H9 (cell line): Measurements from ENCODE around the gene KDM4C. TPM values are rescaled to one million over a fixed set of nuclear protein-coding genes. Genes with fewer than 3 reads are reported as not detected.

Source experiments
- DNase-seq: peaks from one replicate; pipeline ENCODE4 v3.0.0-alpha.2; 2017
- H2AFZ ChIP-seq: one replicate; pipeline ENCODE4 v1.6.1; 2013; ENCODE audit warnings: mild to moderate bottlenecking, low read length, control low read depth, moderate library complexity
- H2AK5ac ChIP-seq: 2 replicates; pipeline ENCODE4 v1.6.1; 2013; ENCODE audit warnings: low read length, control low read depth, mixed read lengths; ENCODE audit not compliant: insufficient read length
- H2BK120ac ChIP-seq: one replicate; pipeline ENCODE4 v1.6.1; 2013; ENCODE audit warnings: low read depth, mild to moderate bottlenecking, low read length, control low read depth, inconsistent platforms; ENCODE audit not compliant: poor library complexity, severe bottlenecking
- H2BK12ac ChIP-seq: 2 replicates; pipeline ENCODE4 v1.6.1; 2013; ENCODE audit warnings: low read length, control low read depth, mixed read lengths, low read depth; ENCODE audit not compliant: insufficient read length
- H2BK15ac ChIP-seq: 2 replicates; pipeline ENCODE4 v1.6.1; 2013; ENCODE audit warnings: low read depth, low read length, control low read depth
- H2BK20ac ChIP-seq: one replicate; pipeline ENCODE4 v1.6.1; 2013; ENCODE audit warnings: low read depth, mild to moderate bottlenecking, low read length, control low read depth, inconsistent platforms; ENCODE audit not compliant: poor library complexity, severe bottlenecking
- H2BK5ac ChIP-seq: 2 replicates; pipeline ENCODE4 v1.6.1; 2013; ENCODE audit warnings: low read length, control low read depth, mixed read lengths; ENCODE audit not compliant: insufficient read length
- H3K14ac ChIP-seq: 2 replicates; pipeline ENCODE4 v1.6.1; 2013; ENCODE audit warnings: low read length, control low read depth; ENCODE audit not compliant: insufficient read depth
- H3K18ac ChIP-seq: 2 replicates; pipeline ENCODE4 v1.6.1; 2013; ENCODE audit warnings: low read depth, mild to moderate bottlenecking, mixed read lengths, low read length, control low read depth; ENCODE audit not compliant: insufficient read length
- H3K23ac ChIP-seq: 2 replicates; pipeline ENCODE4 v1.6.1; 2013; ENCODE audit warnings: low read length, control low read depth, mixed read lengths, low read depth; ENCODE audit not compliant: insufficient read length
- H3K23me2 ChIP-seq: 2 replicates; pipeline ENCODE4 v1.6.1; 2013; ENCODE audit warnings: low read depth, mild to moderate bottlenecking, mixed read lengths, low read length, control low read depth; ENCODE audit not compliant: insufficient read length, poor library complexity, severe bottlenecking
- H3K27ac ChIP-seq: 2 replicates; pipeline ENCODE4 v1.5.1; 2013; ENCODE audit warnings: low read length, control low read depth, mixed read lengths, low read depth; ENCODE audit not compliant: insufficient read length
- H3K27me3 ChIP-seq: 2 replicates; pipeline ENCODE4 v1.6.1; 2013; ENCODE audit warnings: low read length, control low read depth, inconsistent platforms; ENCODE audit not compliant: insufficient read depth
- H3K4ac ChIP-seq: 2 replicates; pipeline ENCODE4 v1.6.1; 2013; ENCODE audit warnings: low read depth, mild to moderate bottlenecking, control low read depth, inconsistent platforms, low read length, moderate library complexity
- H3K4me1 ChIP-seq: 2 replicates; pipeline ENCODE4 v1.6.1; 2013; ENCODE audit warnings: low read length, control low read depth, inconsistent platforms; ENCODE audit not compliant: insufficient read depth
- H3K4me2 ChIP-seq: 2 replicates; pipeline ENCODE4 v1.6.1; 2013; ENCODE audit warnings: low read length, control low read depth, mixed read lengths; ENCODE audit not compliant: insufficient read length, insufficient read depth
- H3K56ac ChIP-seq: 2 replicates; pipeline ENCODE4 v1.6.1; 2013; ENCODE audit warnings: low read depth, mild to moderate bottlenecking, mixed read lengths, low read length, control low read depth; ENCODE audit not compliant: insufficient read length
- H3K79me1 ChIP-seq: 2 replicates; pipeline ENCODE4 v1.6.1; 2013; ENCODE audit warnings: low read depth, mild to moderate bottlenecking, moderate library complexity, low read length, control low read depth, inconsistent platforms; ENCODE audit not compliant: insufficient read depth, poor library complexity, severe bottlenecking
- H3K79me2 ChIP-seq: 2 replicates; pipeline ENCODE4 v1.6.1; 2013; ENCODE audit warnings: low read length, control low read depth, inconsistent platforms; ENCODE audit not compliant: insufficient read depth
- H3K9ac ChIP-seq: 2 replicates; pipeline ENCODE4 v1.6.1; 2013; ENCODE audit warnings: low read length, control low read depth, mixed read lengths; ENCODE audit not compliant: insufficient read length; ENCODE audit errors: extremely low read depth
- H3K9me3 ChIP-seq: one replicate; pipeline ENCODE4 v1.6.1; 2013; ENCODE audit warnings: low read depth, low read length, inconsistent platforms; ENCODE audit not compliant: control insufficient read depth
- H3T11ph ChIP-seq: one replicate; pipeline ENCODE4 v1.6.1; 2013; ENCODE audit warnings: mild to moderate bottlenecking, low read length, control low read depth, inconsistent platforms
- H4K20me1 ChIP-seq: one replicate; pipeline ENCODE4 v1.6.1; 2013; ENCODE audit not compliant: control insufficient read depth, insufficient read length, insufficient read depth
- H4K5ac ChIP-seq: 2 replicates; pipeline ENCODE4 v1.6.1; 2013; ENCODE audit warnings: low read depth, mild to moderate bottlenecking, mixed read lengths, low read length, control low read depth; ENCODE audit not compliant: insufficient read length
- H4K8ac ChIP-seq: replicated peaks from 2 replicates; pipeline ENCODE4 v1.6.1; 2013; ENCODE audit warnings: low read length, control low read depth, mixed read lengths, low read depth; ENCODE audit not compliant: insufficient read length
- H4K91ac ChIP-seq: 2 replicates; pipeline ENCODE4 v1.6.1; 2013; ENCODE audit warnings: low read depth, mild to moderate bottlenecking, moderate library complexity, mixed read lengths, low read length, control low read depth; ENCODE audit not compliant: insufficient read length
- H3K27ac Mint-ChIP-seq, 3 experiments: 2 replicates in 2 of 3; 3 replicates in 1 of 3; pipeline ENCODE4 v1.8.0; 2020 to 2021; ENCODE audit warnings: mixed read lengths in 3 of 3, mild to moderate bottlenecking in 1 of 3, moderate library complexity in 1 of 3
- H3K27me3 Mint-ChIP-seq: 2 replicates; pipeline ENCODE4 v1.8.0; 2021; ENCODE audit warnings: low read depth, mild to moderate bottlenecking, moderate library complexity, mixed read lengths
- H3K36me3 Mint-ChIP-seq, 3 experiments: 2 replicates in 2 of 3; 3 replicates in 1 of 3; pipeline ENCODE4 v1.8.0; 2020 to 2021; ENCODE audit warnings: low read depth in 3 of 3, mixed read lengths in 3 of 3; ENCODE audit not compliant: insufficient read depth in 1 of 3
- H3K4me1 Mint-ChIP-seq, 2 experiments: 2 replicates each; pipeline ENCODE4 v1.8.0; 2020; ENCODE audit warnings: mixed read lengths in 2 of 2
- H3K4me3 Mint-ChIP-seq, 2 experiments: 2 replicates in 1 of 2; 3 replicates in 1 of 2; pipeline ENCODE4 v1.8.0; 2020 to 2021; ENCODE audit warnings: mild to moderate bottlenecking in 2 of 2, mixed read lengths in 2 of 2, moderate library complexity in 1 of 2
- H3K9me3 Mint-ChIP-seq, 2 experiments: 2 replicates in 1 of 2; 3 replicates in 1 of 2; pipeline ENCODE4 v1.8.0; 2020; ENCODE audit warnings: mild to moderate bottlenecking in 2 of 2, mixed read lengths in 2 of 2, moderate library complexity in 1 of 2
- CTCF ChIP-seq: fragments of 200-600 bp; sonication (generic); conservative IDR thresholded peaks from 3 replicates; pipeline ENCODE4 v1.8.0; 2021; ENCODE audit warnings: antibody characterized with exemption, mild to moderate bottlenecking
- WGBS: extraction: QIAGEN DNeasy Blood & Tissue Kit; methylation state at CpG from one replicate; pipeline ENCODE4 v1.1.7; 2013; ENCODE audit warnings: missing lambda C conversion rate, low lambda C conversion rate, mixed read lengths; ENCODE audit not compliant: insufficient read length; ENCODE audit errors: extremely low coverage; 5-methylcytosine and 5-hydroxymethylcytosine counted together
- total RNA-seq: library from RNA; stranded (reverse); gene quantifications from 2 replicates; pipeline ENCODE4 v1.2.1, GENCODE V29; 2021

Gene KDM4C
- total RNA-seq, 1 experiment from 2014 or later: 24.0 TPM

- no peaks in the 10 kb centered on the region for H3K27me3 ChIP-seq
- no peak overlapping the region for H3K18ac ChIP-seq
- H4K91ac ChIP-seq: no peak overlapping the region
- no peak overlapping the region for H3K4me3 Mint-ChIP-seq
- no peaks in the 10 kb centered on the region for H3K23me2 ChIP-seq
- H3K56ac ChIP-seq: no peak overlapping the region
- H3K79me1 ChIP-seq: no peaks in the 10 kb centered on the region
- no peak overlapping the region for H2BK20ac ChIP-seq
- H4K8ac ChIP-seq: no peak overlapping the region
- H3K14ac ChIP-seq: no peak overlapping the region
- peaks cover 10 to 12% of the 10 kb centered on the region in 2 experiments for H3K4me1 Mint-ChIP-seq
- no peak overlapping the region for H3T11ph ChIP-seq
- no peak overlapping the region for H3K27ac ChIP-seq
- no peak for DNase-seq
- peaks cover 1% of the 10 kb centered on the region for H3K4me1 ChIP-seq
- no peak for TF ChIP-seq CTCF
- no peak overlapping the region for H2AK5ac ChIP-seq
- peak overlapping the region in 1 of 3 experiments; percentile 3; a peak in 1 of 7 replicates for H3K27ac Mint-ChIP-seq
- H3K9me3 Mint-ChIP-seq: no peaks in the 10 kb centered on the region
- no peak overlapping the region for H2AFZ ChIP-seq
- H2BK5ac ChIP-seq: no peak overlapping the region
- no peak overlapping the region for H3K4ac ChIP-seq
- H3K27me3 Mint-ChIP-seq: no peaks in the 10 kb centered on the region
- no peak overlapping the region for H2BK120ac ChIP-seq
- no peak overlapping the region for H3K4me2 ChIP-seq
- no peak overlapping the region for H4K5ac ChIP-seq
- H3K23ac ChIP-seq: no peak overlapping the region
- H4K20me1 ChIP-seq: no peaks in the 10 kb centered on the region
- peaks cover 9 to 25% (median 13%) of the 10 kb centered on the region in 3 experiments for H3K36me3 Mint-ChIP-seq
- no peaks in the 10 kb centered on the region for H3K9me3 ChIP-seq
- no peak overlapping the region for H2BK12ac ChIP-seq
- no peak overlapping the region for H2BK15ac ChIP-seq
- no peak overlapping the region for H3K9ac ChIP-seq
- no peaks in the 10 kb centered on the region for H3K79me2 ChIP-seq
- no CpG with 5 or more reads among the region's 5 CpGs for WGBS
Observed at GRCh38 chr9:6986141-6986815, 228.5 kb downstream of the KDM4C start.
